Mesenchymal stem cell (in vitro differentiated cells and primary cell): ENCODE data around the gene COL23A1.

Experiments
- DNase-seq: peaks from one replicate; pipeline ENCODE4 v3.0.0-alpha.2; 2013
- H2AFZ ChIP-seq: one replicate; pipeline ENCODE4 v1.6.1; 2013; ENCODE audit warnings: low read depth, mild to moderate bottlenecking, control low read depth, inconsistent platforms, low read length, moderate library complexity
- H2AK5ac ChIP-seq: 2 replicates; pipeline ENCODE4 v1.6.1; 2013; ENCODE audit warnings: low read length, moderate library complexity, mild to moderate bottlenecking, inconsistent platforms; ENCODE audit not compliant: severe bottlenecking
- H2BK120ac ChIP-seq: one replicate; pipeline ENCODE4 v1.6.1; 2013; ENCODE audit warnings: low read depth, mild to moderate bottlenecking, inconsistent platforms, low read length, moderate library complexity
- H2BK12ac ChIP-seq, 2 experiments: one replicate each; pipeline ENCODE4 v1.6.1; 2013; ENCODE audit warnings: inconsistent platforms in 2 of 2, low read length in 2 of 2, mild to moderate bottlenecking in 2 of 2, moderate library complexity in 2 of 2, control low read depth in 1 of 2
- H2BK15ac ChIP-seq: one replicate; pipeline ENCODE4 v1.6.1; 2013; ENCODE audit warnings: mild to moderate bottlenecking, low read depth, inconsistent platforms; ENCODE audit not compliant: poor library complexity, severe bottlenecking
- H2BK5ac ChIP-seq: 2 replicates; pipeline ENCODE4 v1.6.1; 2013; ENCODE audit warnings: low read depth, mild to moderate bottlenecking, low read length, control low read depth, inconsistent platforms; ENCODE audit not compliant: poor library complexity, severe bottlenecking
- H3K14ac ChIP-seq, 2 experiments: one replicate each; pipeline ENCODE4 v1.6.1; 2013; ENCODE audit warnings: inconsistent platforms in 2 of 2, low read length in 2 of 2, control low read depth in 1 of 2, mild to moderate bottlenecking in 1 of 2, moderate library complexity in 1 of 2
- H3K18ac ChIP-seq, 2 experiments: one replicate each; pipeline ENCODE4 v1.6.1; 2013; ENCODE audit warnings: inconsistent platforms in 2 of 2, low read length in 2 of 2, control low read depth in 1 of 2, low read depth in 1 of 2, mild to moderate bottlenecking in 1 of 2
- H3K23ac ChIP-seq, 2 experiments: one replicate each; pipeline ENCODE4 v1.6.1; 2013; ENCODE audit warnings: inconsistent platforms in 2 of 2, low read length in 2 of 2, mild to moderate bottlenecking in 2 of 2, moderate library complexity in 2 of 2, control low read depth in 1 of 2
- H3K27ac ChIP-seq: 2 replicates; pipeline ENCODE4 v1.5.1; 2013; ENCODE audit warnings: mild to moderate bottlenecking, moderate library complexity, low read length, control low read depth, inconsistent platforms; ENCODE audit not compliant: poor library complexity, severe bottlenecking
- H3K27me3 ChIP-seq, 2 experiments: 2 replicates each; pipeline versions ENCODE4 v1.6.1 to v1.7.0; 2013; ENCODE audit warnings: low read length in 2 of 2, mild to moderate bottlenecking in 2 of 2, moderate library complexity in 2 of 2, control low read depth in 1 of 2, inconsistent platforms in 1 of 2; ENCODE audit not compliant: control insufficient read depth in 1 of 2, insufficient read depth in 1 of 2
- H3K36me3 ChIP-seq, 2 experiments: 2 replicates each; pipeline versions ENCODE4 v1.6.1 to v1.7.0; 2013; ENCODE audit warnings: low read length in 2 of 2, control low read depth in 1 of 2, inconsistent platforms in 1 of 2, low read depth in 1 of 2, mild to moderate bottlenecking in 1 of 2; ENCODE audit not compliant: insufficient read depth in 2 of 2, control insufficient read depth in 1 of 2
- H3K4ac ChIP-seq, 2 experiments: one replicate each; pipeline ENCODE4 v1.6.1; 2013; ENCODE audit warnings: inconsistent platforms in 2 of 2, low read length in 2 of 2, mild to moderate bottlenecking in 2 of 2, moderate library complexity in 2 of 2, control low read depth in 1 of 2, low read depth in 1 of 2
- H3K4me1 ChIP-seq: 2 replicates; pipeline ENCODE4 v1.6.1; 2013; ENCODE audit warnings: low read depth, low read length, control low read depth; ENCODE audit not compliant: control insufficient read depth, insufficient read depth
- H3K4me2 ChIP-seq: 2 replicates; pipeline ENCODE4 v1.6.1; 2013; ENCODE audit warnings: low read length, mild to moderate bottlenecking, inconsistent platforms; ENCODE audit not compliant: poor library complexity, severe bottlenecking
- H3K4me3 ChIP-seq, 2 experiments: 2 replicates each; pipeline versions ENCODE4 v1.5.1 to v1.7.0; 2013; ENCODE audit warnings: low read length in 2 of 2, mild to moderate bottlenecking in 2 of 2, control low read depth in 1 of 2, low read depth in 1 of 2; ENCODE audit not compliant: insufficient read depth in 1 of 2
- H3K79me1 ChIP-seq: replicated peaks from 2 replicates; pipeline ENCODE4 v1.6.1; 2013; ENCODE audit warnings: mild to moderate bottlenecking, control low read depth, low read length, inconsistent platforms; ENCODE audit not compliant: poor library complexity, severe bottlenecking
- H3K9ac ChIP-seq: 2 replicates; pipeline ENCODE4 v1.7.0; 2013; ENCODE audit warnings: mild to moderate bottlenecking, low read length, moderate library complexity
- H3K9me3 ChIP-seq: 2 replicates; pipeline ENCODE4 v1.7.0; 2013; ENCODE audit warnings: mild to moderate bottlenecking, low read length; ENCODE audit not compliant: control insufficient read depth
- H4K8ac ChIP-seq: one replicate; pipeline ENCODE4 v1.6.1; 2013; ENCODE audit warnings: inconsistent platforms, mild to moderate bottlenecking, low read length, moderate library complexity
- H4K91ac ChIP-seq: one replicate; pipeline ENCODE4 v1.6.1; 2013; ENCODE audit warnings: mild to moderate bottlenecking, low read length, inconsistent platforms
- WGBS: methylation state at CpG from one replicate; pipeline ENCODE4 v1.1.7; 2013; ENCODE audit warnings: mixed read lengths; 5-methylcytosine and 5-hydroxymethylcytosine counted together

The COL23A1 gene

GRCh38 chr5:178349075-178349511, 241.1 kb downstream of the COL23A1 start:
- H3K14ac ChIP-seq, result no peak overlapping the region
- H3K79me1 ChIP-seq, result no peaks in the 10 kb centered on the region
- H2BK5ac ChIP-seq, result no peak overlapping the region
- DNase-seq, result no peak
- H3K27ac ChIP-seq, result no peak overlapping the region
- no peak overlapping the region for H2BK12ac ChIP-seq
- H4K91ac ChIP-seq, result no peak overlapping the region
- H2BK120ac ChIP-seq, result no peak overlapping the region
- H3K4me2 ChIP-seq, result no peak overlapping the region
- no peak overlapping the region for H3K9ac ChIP-seq
- H3K4me1 ChIP-seq, result no peaks in the 10 kb centered on the region
- 85% methylated on average over 13 of the region's 13 CpGs for WGBS
- H3K36me3 ChIP-seq, result no peaks in the 10 kb centered on the region
- H2AFZ ChIP-seq, result no peak overlapping the region
- H3K9me3 ChIP-seq, result no peaks in the 10 kb centered on the region
- no peak overlapping the region for H3K18ac ChIP-seq
- H3K27me3 ChIP-seq, result peaks cover 0 to 31% of the 10 kb centered on the region in 2 experiments
- H3K4ac ChIP-seq, result no peak overlapping the region
- no peak overlapping the region for H2BK15ac ChIP-seq
- no peak overlapping the region for H3K23ac ChIP-seq
- H3K4me3 ChIP-seq, result no peak overlapping the region
- H4K8ac ChIP-seq, result no peak overlapping the region
- H2AK5ac ChIP-seq, result no peak overlapping the region

DNA sequence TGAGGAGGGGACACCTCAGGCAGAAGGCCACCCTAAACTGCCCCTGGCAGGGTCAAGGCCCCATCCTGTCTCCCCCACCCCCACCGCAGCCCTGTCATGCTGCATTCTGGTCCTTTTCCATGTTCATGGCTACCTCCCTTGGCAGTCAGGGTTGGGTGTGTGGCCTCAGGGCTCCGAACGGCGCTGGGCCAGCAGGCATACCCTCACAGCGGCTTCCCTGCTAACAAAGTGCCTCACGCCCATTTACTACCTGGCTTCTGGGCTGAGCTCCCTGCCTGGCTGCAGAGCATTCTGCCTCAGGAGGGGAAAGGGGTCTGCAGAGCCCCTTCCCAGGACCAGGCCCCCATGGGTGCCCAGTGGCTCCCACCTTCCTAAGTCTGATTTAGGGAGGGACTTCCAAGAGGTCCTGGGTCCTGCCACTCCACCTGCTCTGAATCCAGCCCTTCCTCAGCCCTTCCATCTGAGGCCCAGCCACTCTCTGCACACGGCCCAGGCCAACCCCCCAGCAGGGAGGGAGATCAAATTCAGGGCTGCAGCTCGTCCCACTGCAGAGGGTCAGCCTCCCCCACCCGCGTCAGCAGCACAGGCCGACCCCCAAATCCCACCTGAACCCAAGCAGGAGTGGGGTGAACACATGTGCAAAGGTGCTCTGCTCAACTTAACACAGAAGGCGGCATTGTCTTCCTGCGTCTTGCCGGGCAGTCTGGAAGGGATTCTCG, 241.7 kb downstream of the COL23A1 start:
- 66% methylated on average over 15 of the region's 15 CpGs for WGBS
- Histone ChIP-seq H2BK15ac (no peak overlapping the region), H3K23ac (no peak overlapping the region), H4K8ac (no peak overlapping the region), H3K9ac (no peak overlapping the region), H3K4me1 (no peaks in the 10 kb centered on the region), H2AK5ac (no peak overlapping the region), H2BK120ac (no peak overlapping the region), H3K14ac (no peak overlapping the region), H3K18ac (no peak overlapping the region), H3K4ac (no peak overlapping the region), H3K27me3 (peaks cover 0 to 29% of the 10 kb centered on the region in 2 experiments), H3K27ac (no peak overlapping the region), H4K91ac (no peak overlapping the region), H2BK12ac (no peak overlapping the region), H3K36me3 (no peaks in the 10 kb centered on the region), H3K9me3 (no peaks in the 10 kb centered on the region), H3K79me1 (no peaks in the 10 kb centered on the region), H2AFZ (no peak overlapping the region), H3K4me3 (no peak overlapping the region), H2BK5ac (no peak overlapping the region), H3K4me2 (no peak overlapping the region)
- no peak for DNase-seq

GRCh38 chr5:178347956-178348355, 242.2 kb downstream of the COL23A1 start:
- Histone ChIP-seq H2BK5ac (no peak overlapping the region), H2AFZ (no peak overlapping the region)
- WGBS, result 85% methylated on average over 11 of the region's 11 CpGs

DNA sequence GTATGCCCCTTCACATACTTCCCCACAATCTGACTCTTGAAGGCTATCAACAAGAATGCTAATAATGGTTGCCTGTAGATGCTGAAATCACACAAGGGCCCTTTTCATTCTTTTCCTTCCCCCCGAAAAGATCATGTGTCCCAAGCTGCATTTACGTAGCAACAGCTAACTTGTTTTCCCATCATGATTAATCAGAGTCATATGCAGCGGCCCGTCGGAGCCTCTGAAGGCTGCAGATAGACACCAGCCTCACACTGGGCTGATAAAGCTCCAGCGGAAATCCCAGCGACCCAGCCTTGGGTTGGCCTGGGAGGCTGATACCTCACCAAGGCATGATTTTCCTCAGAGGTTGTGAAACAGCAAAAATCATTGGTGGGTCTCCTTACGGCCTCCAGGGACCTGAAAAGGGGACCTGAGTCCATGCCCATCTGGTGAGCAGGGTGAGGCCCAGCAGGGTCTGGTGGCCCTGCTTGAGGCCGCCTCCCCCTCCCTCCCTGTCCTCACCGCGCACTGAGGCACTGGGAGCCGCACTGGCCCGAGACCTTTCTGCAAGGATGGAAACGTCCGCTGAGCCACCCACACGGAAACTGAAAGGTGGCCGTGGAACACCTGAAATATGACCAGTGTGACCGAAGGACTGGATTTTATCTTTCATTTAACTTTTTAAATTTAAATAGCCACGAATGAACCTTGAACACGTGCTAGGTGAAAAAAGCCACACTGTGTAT, 243.4 kb downstream of the COL23A1 start:
- H3K4me3 ChIP-seq, result no peak overlapping the region
- no peak overlapping the region for H2BK12ac ChIP-seq
- no peak overlapping the region for H4K8ac ChIP-seq
- no peak overlapping the region for H3K9ac ChIP-seq
- H3K4me1 ChIP-seq, result no peaks in the 10 kb centered on the region
- DNase-seq, result no peak
- H2BK15ac ChIP-seq, result no peak overlapping the region
- H3K14ac ChIP-seq, result no peak overlapping the region
- no peak overlapping the region for H2AFZ ChIP-seq
- no peak overlapping the region for H3K18ac ChIP-seq
- H3K4ac ChIP-seq, result no peak overlapping the region
- WGBS, result 88% methylated on average over 20 of the region's 20 CpGs
- H3K4me2 ChIP-seq, result no peak overlapping the region
- H3K9me3 ChIP-seq, result no peaks in the 10 kb centered on the region
- H2BK120ac ChIP-seq, result no peak overlapping the region
- no peak overlapping the region for H4K91ac ChIP-seq
- no peak overlapping the region for H2AK5ac ChIP-seq
- no peak overlapping the region for H3K27ac ChIP-seq
- H2BK5ac ChIP-seq, result no peak overlapping the region
- H3K27me3 ChIP-seq, result peaks cover 0 to 30% of the 10 kb centered on the region in 2 experiments
- no peaks in the 10 kb centered on the region for H3K79me1 ChIP-seq
- H3K23ac ChIP-seq, result no peak overlapping the region
- no peaks in the 10 kb centered on the region for H3K36me3 ChIP-seq

More at GRCh38 chr5:178347956-178348355, 242.2 kb downstream of the COL23A1 start:
- H2BK12ac ChIP-seq, result no peak overlapping the region
- no peaks in the 10 kb centered on the region for H3K4me1 ChIP-seq
- H3K23ac ChIP-seq, result no peak overlapping the region
- no peak overlapping the region for H4K91ac ChIP-seq
- DNase-seq, result no peak
- no peak overlapping the region for H3K27ac ChIP-seq
- no peak overlapping the region for H2BK120ac ChIP-seq
- no peaks in the 10 kb centered on the region for H3K79me1 ChIP-seq
- H3K4ac ChIP-seq, result no peak overlapping the region
- no peak overlapping the region for H3K18ac ChIP-seq
- H3K14ac ChIP-seq, result no peak overlapping the region
- H3K9ac ChIP-seq, result no peak overlapping the region
- no peak overlapping the region for H3K4me2 ChIP-seq
- no peaks in the 10 kb centered on the region for H3K36me3 ChIP-seq
- no peak overlapping the region for H3K4me3 ChIP-seq
- H2BK15ac ChIP-seq, result no peak overlapping the region
- no peak overlapping the region for H2AK5ac ChIP-seq
- no peaks in the 10 kb centered on the region for H3K9me3 ChIP-seq
- H3K27me3 ChIP-seq, result peaks cover 0 to 29% of the 10 kb centered on the region in 2 experiments
- no peak overlapping the region for H4K8ac ChIP-seq
